Upper lobe of left lung (tissue), 6 donors: ENCODE measurements around the gene WDR37. TPM values are rescaled to one million over a fixed set of nuclear protein-coding genes. Genes with fewer than 3 reads are reported as not detected.

Source experiments
- ATAC-seq, 2 donors: fragments of 200-7000 bp; cut with Tn5 transposase; one replicate each; pipeline ENCODE4 v1.9.1; 2022; ENCODE audit warnings: mild to moderate bottlenecking in 2 of 2, moderate library complexity in 2 of 2; ENCODE audit not compliant: low FRiP score in 2 of 2
- DNase-seq, 2 donors: peaks; one replicate each; pipeline ENCODE4 v3.0.0-alpha.2; 2019 to 2020
- H3K27ac ChIP-seq, 4 donors: fragments of 200-600 bp; sonication (generic); one replicate each; pipeline ENCODE4 v1.5.1; 2016 to 2019
- H3K27me3 ChIP-seq, 4 donors: fragments of 200-600 bp; sonication (generic); one replicate each; pipeline ENCODE4 v1.5.1; 2017 to 2019
- H3K36me3 ChIP-seq, 4 donors: fragments of 200-600 bp; sonication (generic); one replicate each; pipeline ENCODE4 v1.5.1; 2016 to 2019
- H3K4me1 ChIP-seq, 4 donors: fragments of 200-600 bp; sonication (generic); one replicate each; pipeline ENCODE4 v1.5.1; 2018 to 2019
- H3K4me3 ChIP-seq, 4 donors: fragments of 200-600 bp; sonication (generic); one replicate each; pipeline ENCODE4 v1.5.1; 2017 to 2019; ENCODE audit warnings: mild to moderate bottlenecking in 2 of 4, moderate library complexity in 1 of 4
- H3K9me3 ChIP-seq, 4 donors: fragments of 200-600 bp; sonication (generic); one replicate each; pipeline ENCODE4 v1.5.1; 2018 to 2019
- CTCF ChIP-seq, 6 experiments: fragments of 450-650 bp in 4 of 6; fragments of 200-600 bp in 2 of 6; sonication (generic) in 2 of 6; IDR thresholded peaks; one replicate each; pipeline ENCODE4 v1.5.1; 2016 to 2019; ENCODE audit warnings: antibody characterized with exemption in 6 of 6
- EP300 ChIP-seq, 4 donors: sonication (generic); formaldehyde crosslinking; IDR thresholded peaks; one replicate each; pipeline ENCODE4 v1.5.1; 2017; ENCODE audit warnings: antibody characterized with exemption in 4 of 4, control low read depth in 2 of 4
- POLR2A ChIP-seq, 4 donors: fragments of 450-650 bp; IDR thresholded peaks; one replicate each; pipeline ENCODE4 v1.5.1; 2016 to 2017; ENCODE audit warnings: antibody characterized with exemption in 4 of 4, mild to moderate bottlenecking in 2 of 4
- POLR2AphosphoS5 ChIP-seq, 2 donors: sonication (generic); formaldehyde crosslinking; IDR thresholded peaks; one replicate each; pipeline ENCODE4 v1.5.1; 2017; ENCODE audit warnings: antibody characterized with exemption in 2 of 2
- WGBS, 2 donors: methylation state at CpG; one replicate each; pipeline ENCODE4 v1.1.5; 2017 to 2018; 5-methylcytosine and 5-hydroxymethylcytosine counted together
- total RNA-seq, 6 donors: library from RNA; depleted of rRNA in 4 of 6; stranded (reverse); fragments of >200 nt in 4 of 6; gene quantifications; one replicate each; pipeline versions ENCODE4 v1.1.0 to v1.2.1, GENCODE V29; 2016 to 2021
- donor health status: DM: no; HTN: no; CAD: no; lungs with moderate emphysema.
- donor health status: DM: no; HTN: yes; CAD: no; lungs with severe emphysema.

Gene WDR37
- total RNA-seq, 6 donors from 2014 or later: 18.1 to 31.4 (median 19.9) TPM

- H3K4me1 ChIP-seq: peaks cover 0 to 6% (median 1%) of the 10 kb centered on the region in 4 donors
- no peaks in the 10 kb centered on the region for H3K27me3 ChIP-seq
- H3K36me3 ChIP-seq: peaks cover 11 to 90% (median 62%) of the 10 kb centered on the region in 4 donors
- DNase-seq (no peak), ATAC-seq (no peak)
- no peak overlapping the region for H3K4me3 ChIP-seq
- TF ChIP-seq POLR2AphosphoS5 (IDR thresholded peaks at IDR 0.05): no peak
- TF ChIP-seq EP300 (IDR thresholded peaks at IDR 0.05): no peak
- TF ChIP-seq POLR2A (IDR thresholded peaks at IDR 0.05): no peak
- no peak for TF ChIP-seq CTCF (IDR thresholded peaks at IDR 0.05)
- WGBS, 2 donors: 80 to 90% methylated on average over 4 to 12 of the region's 12 CpGs
- no peaks in the 10 kb centered on the region for H3K9me3 ChIP-seq
- H3K27ac ChIP-seq: peak overlapping the region in 1 of 4 donors; percentile 66
Measured at GRCh38 chr10:1110674-1111119, 54.5 kb downstream of the WDR37 start.

GRCh38 chr10:1114315-1114714 is 58.1 kb downstream of the WDR37 start:
- Histone ChIP-seq H3K9me3 (no peaks in the 10 kb centered on the region), H3K4me3 (no peak overlapping the region), H3K27me3 (no peaks in the 10 kb centered on the region), H3K36me3 (peaks cover 6 to 86% (median 56%) of the 10 kb centered on the region in 4 donors), H3K27ac (no peak overlapping the region), H3K4me1 (peaks cover 0 to 6% (median 1%) of the 10 kb centered on the region in 4 donors)
- ATAC-seq (no peak), DNase-seq (no peak)
- 91 to 92% methylated on average over 10 of the region's 10 CpGs for WGBS, 2 donors
- no peak for TF ChIP-seq CTCF (IDR thresholded peaks at IDR 0.05)
- TF ChIP-seq POLR2A (IDR thresholded peaks at IDR 0.05): no peak
- TF ChIP-seq POLR2AphosphoS5 (IDR thresholded peaks at IDR 0.05): no peak
- no peak for TF ChIP-seq EP300 (IDR thresholded peaks at IDR 0.05)

GRCh38 chr10:1114719-1115606 is 58.8 kb downstream of the WDR37 start:
- WGBS, 2 donors: 86 to 88% methylated on average over 11 to 12 of the region's 12 CpGs
- no peaks in the 10 kb centered on the region for H3K27me3 ChIP-seq
- no peaks in the 10 kb centered on the region for H3K9me3 ChIP-seq
- H3K27ac ChIP-seq: no peak overlapping the region
- DNase-seq: no peak
- H3K4me3 ChIP-seq: no peak overlapping the region
- peaks cover 5 to 86% (median 55%) of the 10 kb centered on the region in 4 donors for H3K36me3 ChIP-seq
- TF ChIP-seq EP300 (IDR thresholded peaks at IDR 0.05) (no peak), CTCF (IDR thresholded peaks at IDR 0.05) (no peak), POLR2A (IDR thresholded peaks at IDR 0.05) (no peak), POLR2AphosphoS5 (IDR thresholded peaks at IDR 0.05) (no peak)
- ATAC-seq: no peak
- peaks cover 0 to 6% (median under 1%) of the 10 kb centered on the region in 4 donors for H3K4me1 ChIP-seq

- TF ChIP-seq CTCF (IDR thresholded peaks at IDR 0.05) (no peak), POLR2AphosphoS5 (IDR thresholded peaks at IDR 0.05) (no peak), POLR2A (IDR thresholded peaks at IDR 0.05) (no peak), EP300 (IDR thresholded peaks at IDR 0.05) (no peak)
- Histone ChIP-seq H3K36me3 (peaks cover 11 to 87% (median 56%) of the 10 kb centered on the region in 4 donors), H3K9me3 (no peaks in the 10 kb centered on the region), H3K4me3 (no peak overlapping the region), H3K27ac (no peak overlapping the region), H3K4me1 (no peaks in the 10 kb centered on the region), H3K27me3 (no peaks in the 10 kb centered on the region)
- ATAC-seq (no peak), DNase-seq (no peak)
- WGBS, 2 donors: 81 to 87% methylated on average over 6 of the region's 6 CpGs
Measured at GRCh38 chr10:1115607-1115955, 59.4 kb downstream of the WDR37 start.
